Keratinocyte (primary cell): ENCODE data around the gene IRX3. TPM values are rescaled to one million over a fixed set of nuclear protein-coding genes. Genes with fewer than 3 reads are reported as not detected.

Experiments used
- DNase-seq: peaks from one replicate; pipeline ENCODE4 v3.0.0-alpha.2; 2011; ENCODE audit warnings: low read depth, missing footprints, low spot score
- FAIRE-seq: peaks from 2 replicates; lab custom pipeline; 2011; peaks lifted over from hg19 to GRCh38; lab: Jason Lieb, UNC
- H2AFZ ChIP-seq: 2 replicates; pipeline ENCODE4 v1.6.0; 2012; ENCODE audit warnings: low read length, control low read depth, inconsistent platforms; ENCODE audit not compliant: control insufficient read depth
- H3K27ac ChIP-seq: 2 replicates; pipeline ENCODE4 v1.5.1; 2011; ENCODE audit warnings: low read length; ENCODE audit not compliant: control insufficient read depth, insufficient read depth
- H3K27me3 ChIP-seq: 3 replicates; pipeline ENCODE4 v1.6.0; 2011; ENCODE audit warnings: low read length; ENCODE audit not compliant: control insufficient read depth, insufficient read depth; ENCODE audit errors: extremely low read depth
- H3K36me3 ChIP-seq, 2 experiments: 2 replicates in 1 of 2; 3 replicates in 1 of 2; pipeline ENCODE4 v1.5.1; 2011; ENCODE audit warnings: low read length in 2 of 2, mild to moderate bottlenecking in 1 of 2; ENCODE audit not compliant: control insufficient read depth in 2 of 2, insufficient read depth in 2 of 2; ENCODE audit errors: extremely low read depth in 1 of 2
- H3K4me1 ChIP-seq: 3 replicates; pipeline ENCODE4 v1.5.1; 2011; ENCODE audit warnings: low read length; ENCODE audit not compliant: control insufficient read depth, insufficient read depth; ENCODE audit errors: extremely low read depth
- H3K4me2 ChIP-seq: 3 replicates; pipeline ENCODE4 v1.6.0; 2011; ENCODE audit warnings: low read depth, low read length; ENCODE audit not compliant: control insufficient read depth, insufficient read depth; ENCODE audit errors: extremely low read depth
- H3K4me3 ChIP-seq, 3 experiments: fragments of 200-600 bp in 1 of 3; sonication (generic) in 1 of 3; 2 replicates in 2 of 3; 3 replicates in 1 of 3; pipeline ENCODE4 v1.5.1; 2011 to 2016; ENCODE audit warnings: low read length in 3 of 3, mild to moderate bottlenecking in 3 of 3, control low read depth in 2 of 3, inconsistent platforms in 1 of 3, low read depth in 1 of 3, mixed read lengths in 1 of 3, mixed run types in 1 of 3, moderate library complexity in 1 of 3; ENCODE audit not compliant: control insufficient read depth in 2 of 3, insufficient read depth in 2 of 3; ENCODE audit errors: extremely low read depth in 1 of 3
- H3K79me2 ChIP-seq: 2 replicates; pipeline ENCODE4 v1.6.0; 2012; ENCODE audit warnings: low read length; ENCODE audit not compliant: control insufficient read depth, insufficient read depth
- H3K9ac ChIP-seq: 3 replicates; pipeline ENCODE4 v1.6.0; 2011; ENCODE audit warnings: low read length; ENCODE audit not compliant: control insufficient read depth, insufficient read depth; ENCODE audit errors: extremely low read depth
- H3K9me1 ChIP-seq: 3 replicates; pipeline ENCODE4 v1.6.0; 2011; ENCODE audit warnings: low read length; ENCODE audit not compliant: control insufficient read depth, insufficient read depth; ENCODE audit errors: extremely low read depth
- H3K9me3 ChIP-seq: 2 replicates; pipeline ENCODE4 v1.5.1; 2012; ENCODE audit warnings: low read depth, low read length; ENCODE audit not compliant: control insufficient read depth
- H4K20me1 ChIP-seq: 3 replicates; pipeline ENCODE4 v1.6.0; 2011; ENCODE audit warnings: low read length; ENCODE audit not compliant: control insufficient read depth, insufficient read depth; ENCODE audit errors: extremely low read depth
- CTCF ChIP-seq, 3 experiments: IDR thresholded peaks in 1 of 3; conservative IDR thresholded peaks in 1 of 3; optimal IDR thresholded peaks in 1 of 3; 2 replicates in 2 of 3; 3 replicates in 1 of 3; pipeline versions ENCODE3 to v1.5.1; 2011; ENCODE audit warnings: low read length in 3 of 3, mild to moderate bottlenecking in 3 of 3, moderate library complexity in 2 of 3, control low read depth in 1 of 3, inconsistent platforms in 1 of 3; ENCODE audit not compliant: insufficient read depth in 2 of 3; ENCODE audit errors: extremely low read depth in 1 of 3
- EZH2 ChIP-seq: IDR thresholded peaks from one replicate; pipeline ENCODE4 v1.6.1; 2012; ENCODE audit warnings: inconsistent platforms, mild to moderate bottlenecking, low read length, moderate library complexity
- dilution Hi-C: fragments of 300-500 bp; cut with MboI; formaldehyde crosslinking; loops from one replicate; pipeline ENCODE4 v1.7.0; 2020; ENCODE audit warnings: low sequenced_read_pairs; ENCODE audit not compliant: extremely low pct_ligation_motif_present
- polyA plus RNA-seq, 5 experiments: library from polyadenylated mRNA; depleted of rRNA in 3 of 5; stranded (reverse) in 3 of 5; stranded (forward) in 1 of 5; unstranded in 1 of 5; fragments of >200 nt; gene quantifications; 1 replicate in 1 of 5; 2 replicates in 3 of 5; 3 replicates in 1 of 5; pipeline versions ENCODE4 v1.2.1 to v1.2.3, GENCODE V29; 2011 to 2012; ENCODE audit warnings: missing spikeins in 2 of 5, low read depth in 1 of 5, low replicate concordance in 1 of 5

IRX3 gene
- polyA plus RNA-seq, 1 donor (not counting 4 experiments of a cell fraction or from before 2014, with no cell fraction given), result 3.3 TPM

- H3K4me2 ChIP-seq, result no peak overlapping the region
- TF ChIP-seq CTCF (optimal IDR thresholded peaks at IDR 0.05 in 1 of 3, IDR thresholded peaks at IDR 0.05 in 1 of 3, conservative IDR thresholded peaks at IDR 0.05 in 1 of 3; ENCODE audit: extremely low read depth in 1 of 3, insufficient read depth in 2 of 3, low read length in 3 of 3) (no peak), EZH2 (no peak)
- FAIRE-seq, result no peak
Observed at GRCh38 chr16:54265575-54266107, 20.9 kb downstream of the IRX3 start.

GRCh38 chr16:54253118-54253517 is 33.5 kb downstream of the IRX3 start:
- H3K4me1 ChIP-seq, result peaks cover 8% of the 10 kb centered on the region
- dilution Hi-C loops, result no loop called here
- no peak overlapping the region for H3K27ac ChIP-seq
- no peaks in the 10 kb centered on the region for H3K9me3 ChIP-seq
- H3K9ac ChIP-seq, result no peak overlapping the region
- FAIRE-seq (no peak), DNase-seq (no peak)
- no peak overlapping the region for H3K4me2 ChIP-seq
- no peaks in the 10 kb centered on the region for H3K79me2 ChIP-seq
- TF ChIP-seq EZH2, result no peak
- H3K36me3 ChIP-seq, result no peaks in the 10 kb centered on the region
- no peak overlapping the region for H2AFZ ChIP-seq
- no peaks in the 10 kb centered on the region for H3K9me1 ChIP-seq
- H4K20me1 ChIP-seq, result no peaks in the 10 kb centered on the region
- peaks cover 4% of the 10 kb centered on the region for H3K27me3 ChIP-seq
- no peak overlapping the region for H3K4me3 ChIP-seq

More at GRCh38 chr16:54265575-54266107, 20.9 kb downstream of the IRX3 start:
- DNase-seq, result no peak
- H3K9me3 ChIP-seq, result no peaks in the 10 kb centered on the region
- H3K9me1 ChIP-seq, result no peaks in the 10 kb centered on the region
- peaks cover 4% of the 10 kb centered on the region for H3K27me3 ChIP-seq
- dilution Hi-C loops, result no loop called here
- no peak overlapping the region for H3K27ac ChIP-seq
- no peak overlapping the region for H3K9ac ChIP-seq
- H3K79me2 ChIP-seq, result no peaks in the 10 kb centered on the region
- H2AFZ ChIP-seq, result no peak overlapping the region
- no peaks in the 10 kb centered on the region for H3K4me1 ChIP-seq
- H3K36me3 ChIP-seq, result no peaks in the 10 kb centered on the region
- no peak overlapping the region for H3K4me3 ChIP-seq
- H4K20me1 ChIP-seq, result no peaks in the 10 kb centered on the region
